Jurkat, Clone E6-1 (cell line): ENCODE data around the gene AMN.
"Not testable (repeated sequence)": the region's sequence is repeated elsewhere in the genome, so short reads cannot be mapped to it uniquely, and the experiment has no call there.

Experiments used
- DNase-seq: peaks from one replicate; pipeline ENCODE4 v3.0.0-alpha.2; 2011; ENCODE audit warnings: low read depth, low spot score
- H3K4me3 ChIP-seq: 2 replicates; pipeline ENCODE4 v1.5.1; 2011; ENCODE audit warnings: mild to moderate bottlenecking, low read length, control low read depth, moderate library complexity

AMN gene

DNA sequence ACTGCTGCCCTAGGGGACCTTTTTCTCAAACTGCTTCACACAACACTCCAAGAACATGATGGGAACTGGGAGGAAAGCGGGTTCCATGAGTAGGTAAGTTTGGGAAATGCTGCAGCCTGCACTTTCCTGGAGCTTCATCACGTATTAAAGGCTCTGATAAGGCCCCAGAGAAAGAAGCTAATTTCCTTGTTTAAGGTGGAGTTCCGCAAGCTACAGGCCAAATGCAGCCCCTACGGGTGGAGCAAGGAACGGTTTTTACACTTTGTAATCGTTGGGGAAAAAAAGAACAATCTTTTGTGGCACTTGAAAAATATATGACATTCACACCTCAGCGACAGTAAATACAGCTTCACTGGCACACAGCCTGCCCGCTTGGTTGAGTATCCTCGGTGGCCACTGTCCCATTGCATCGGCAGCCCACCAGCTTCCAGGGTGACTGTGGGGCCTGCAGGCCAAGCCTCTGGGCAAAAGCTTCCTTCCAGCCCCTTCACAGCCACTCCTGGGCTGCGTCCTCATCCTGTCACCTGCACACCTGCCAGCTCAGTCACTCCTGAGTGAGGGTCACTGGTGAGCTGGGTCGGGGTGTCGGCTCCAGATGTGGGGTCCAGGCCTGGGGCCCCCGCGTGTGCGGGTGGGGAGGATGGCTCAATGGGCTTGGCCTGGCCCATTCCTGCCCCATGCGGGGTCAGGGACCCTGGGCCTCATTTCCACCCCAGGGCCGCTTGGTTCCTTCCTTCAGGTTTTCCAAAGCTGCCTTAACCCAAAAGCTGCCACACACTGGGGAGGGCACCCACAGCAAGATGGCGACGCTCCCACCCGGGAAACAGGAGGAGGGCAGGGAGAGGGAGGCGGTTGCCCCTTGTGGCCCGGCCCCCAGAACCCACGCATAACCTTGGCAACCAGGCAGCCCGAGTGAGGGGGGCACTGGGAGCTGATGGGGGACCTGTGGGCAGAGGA lies 2.4 kb downstream of the AMN start:
- H3K4me3 ChIP-seq = no peak overlapping the region
- DNase-seq = no peak

GRCh38 chr14:102925646-102926045 lies 3.2 kb downstream of the AMN start:
- DNase-seq = no peak
- no peak overlapping the region for H3K4me3 ChIP-seq

DNA sequence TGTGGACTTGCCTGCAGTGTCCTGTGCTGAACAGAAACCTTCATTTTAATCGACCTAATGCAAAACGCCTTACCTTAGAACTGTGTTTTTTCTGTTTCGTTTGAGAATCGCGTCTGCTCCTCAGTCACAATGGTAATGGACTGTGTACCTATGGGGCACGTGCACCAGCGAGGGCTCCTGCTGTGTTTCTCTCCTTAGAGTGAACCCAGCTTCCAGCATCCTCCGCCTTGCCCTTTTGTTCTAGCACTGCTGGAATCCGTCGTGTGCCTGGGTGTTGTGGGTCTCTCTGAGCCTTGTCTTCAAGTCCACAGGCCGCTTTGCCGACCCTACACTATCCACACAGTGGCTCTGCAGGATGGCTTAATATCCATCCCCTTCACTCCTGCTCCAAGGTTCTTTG lies 3.6 kb downstream of the AMN start:
- DNase-seq = no peak
- H3K4me3 ChIP-seq = no peak overlapping the region

GRCh38 chr14:102926840-102927239 lies 4.4 kb downstream of the AMN start:
- DNase-seq = not testable (repeated sequence)

DNA sequence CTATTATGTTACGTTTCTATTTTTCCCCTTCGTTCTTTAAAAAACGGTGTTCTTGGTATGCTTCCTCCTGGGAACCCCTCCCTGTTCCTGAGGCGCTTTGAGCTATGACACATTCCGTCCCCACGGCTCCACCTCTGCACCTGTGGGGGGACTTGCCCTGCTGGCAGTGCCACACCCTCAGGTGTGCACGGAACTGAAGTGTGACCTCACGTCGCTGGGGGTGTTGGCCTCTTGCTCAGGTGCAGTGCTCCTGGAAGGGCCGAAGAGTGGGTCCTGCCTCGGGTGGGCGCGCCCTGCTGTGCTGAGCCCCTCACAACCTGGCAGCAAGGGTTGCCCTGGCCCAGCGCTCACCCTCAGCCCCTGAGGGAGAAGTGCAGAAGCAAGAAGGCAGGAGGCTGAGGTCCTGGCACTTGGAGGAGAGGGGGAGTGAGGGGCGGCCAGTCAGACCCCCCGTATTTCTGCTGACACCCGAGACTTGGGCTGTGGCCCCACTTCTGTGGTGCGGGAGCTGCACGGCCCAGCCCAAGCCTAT lies 4.9 kb downstream of the AMN start:
- no peak for DNase-seq
- H3K4me3 ChIP-seq = no peak overlapping the region

More at GRCh38 chr14:102926840-102927239, 4.4 kb downstream of the AMN start:
- not testable (repeated sequence) for H3K4me3 ChIP-seq

DNA sequence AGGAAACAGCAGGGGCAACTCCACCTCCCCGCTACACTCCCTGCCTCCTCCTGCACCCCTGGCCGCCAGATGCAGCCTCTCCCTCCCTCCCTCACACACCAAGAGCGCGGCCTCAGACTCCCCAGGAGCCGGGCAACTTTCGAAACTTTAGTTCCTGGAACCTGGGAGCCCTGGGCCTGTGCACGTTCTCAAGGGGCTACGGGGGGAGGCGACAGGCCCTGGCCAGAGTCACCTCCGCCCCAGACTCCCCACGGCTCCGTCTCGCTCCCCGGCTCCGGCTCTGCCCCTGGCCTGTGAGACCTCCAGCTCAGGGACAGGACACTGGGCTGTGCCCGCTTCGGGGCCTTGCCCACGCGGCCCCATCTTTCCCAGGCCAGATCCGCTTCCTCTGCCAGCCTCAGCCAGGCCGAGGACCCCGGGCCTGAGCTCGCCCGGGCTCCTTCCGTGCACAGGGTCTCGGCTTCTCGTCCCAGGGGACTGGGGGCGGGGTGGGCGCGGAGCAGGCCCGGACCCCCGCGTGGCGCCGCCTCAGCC lies 5.5 kb downstream of the AMN start:
- no peak for DNase-seq
- H3K4me3 ChIP-seq = peak overlapping the region; percentile 54

DNA sequence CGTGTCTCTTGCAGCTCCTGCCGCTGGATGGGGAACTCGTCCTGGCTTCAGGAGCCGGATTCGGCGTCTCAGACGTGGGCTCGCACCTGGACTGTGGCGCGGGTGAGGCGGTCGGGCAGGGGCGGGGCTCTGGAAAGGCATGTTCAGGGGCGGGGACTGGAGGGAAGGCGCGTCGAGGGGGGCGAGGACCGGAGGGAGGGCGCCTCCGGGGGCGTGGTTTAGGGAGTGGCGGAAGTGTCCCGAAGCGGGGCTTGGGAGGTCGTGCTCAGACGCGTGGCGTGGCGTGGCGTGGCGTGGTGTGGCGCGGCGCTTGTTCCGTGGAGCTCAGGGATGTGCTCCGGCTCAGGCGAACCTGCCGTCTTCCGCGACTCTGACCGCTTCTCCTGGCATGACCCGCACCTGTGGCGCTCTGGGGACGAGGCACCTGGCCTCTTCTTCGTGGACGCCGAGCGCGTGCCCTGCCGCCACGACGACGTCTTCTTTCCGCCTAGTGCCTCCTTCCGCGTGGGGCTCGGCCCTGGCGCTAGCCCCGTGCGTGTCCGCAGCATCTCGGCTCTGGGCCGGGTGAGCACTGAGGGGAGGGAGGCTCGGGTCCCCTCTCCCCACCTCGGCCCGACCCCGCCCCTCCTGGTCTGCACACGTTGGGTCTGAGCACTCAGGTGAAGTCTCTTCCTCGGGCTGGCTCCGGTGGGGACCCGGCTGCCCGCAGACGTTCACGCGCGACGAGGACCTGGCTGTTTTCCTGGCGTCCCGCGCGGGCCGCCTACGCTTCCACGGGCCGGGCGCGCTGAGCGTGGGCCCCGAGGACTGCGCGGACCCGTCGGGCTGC lies 6.2 kb downstream of the AMN start:
- peak; percentile 76 for DNase-seq

DNA sequence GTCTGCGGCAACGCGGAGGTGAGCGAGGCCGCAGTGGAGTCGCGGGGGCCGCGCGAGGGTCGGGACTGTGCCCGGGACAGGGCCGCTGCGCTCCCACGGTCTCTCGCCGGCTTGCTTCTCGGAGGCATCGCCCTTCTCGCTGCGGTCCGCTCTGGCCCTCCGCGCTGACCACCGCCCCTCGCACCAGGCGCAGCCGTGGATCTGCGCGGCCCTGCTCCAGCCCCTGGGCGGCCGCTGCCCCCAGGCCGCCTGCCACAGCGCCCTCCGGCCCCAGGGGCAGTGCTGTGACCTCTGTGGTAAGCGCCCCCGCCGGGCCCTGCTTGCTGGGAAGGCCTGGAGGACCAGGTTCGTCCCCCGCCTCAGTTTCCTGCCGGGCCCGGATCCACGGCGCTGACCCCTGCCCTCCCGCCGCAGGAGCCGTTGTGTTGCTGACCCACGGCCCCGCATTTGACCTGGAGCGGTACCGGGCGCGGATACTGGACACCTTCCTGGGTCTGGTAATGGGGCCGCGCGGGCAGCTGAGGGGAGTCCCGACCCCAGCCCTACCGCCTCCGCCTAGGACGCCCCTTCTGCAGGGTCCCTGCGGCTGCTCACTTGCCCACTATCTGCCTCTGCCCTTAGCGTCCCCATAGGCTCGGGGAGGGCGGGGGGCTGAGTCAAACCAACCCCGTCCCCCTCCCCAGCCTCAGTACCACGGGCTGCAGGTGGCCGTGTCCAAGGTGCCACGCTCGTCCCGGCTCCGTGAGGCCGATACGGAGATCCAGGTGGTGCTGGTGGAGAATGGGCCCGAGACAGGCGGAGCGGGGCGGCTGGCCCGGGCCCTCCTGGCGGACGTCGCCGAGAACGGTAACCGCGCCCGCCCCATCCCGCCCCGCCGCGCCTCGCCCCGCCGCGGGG lies 7.0 kb downstream of the AMN start:
- no peak overlapping the region for H3K4me3 ChIP-seq
- no peak for DNase-seq

More for the DNA sequence above, 6.2 kb downstream of the AMN start:
- peak overlapping the region; percentile 54 for H3K4me3 ChIP-seq

- no peak overlapping the region for H3K4me3 ChIP-seq
- DNase-seq = no peak
Measured at GRCh38 chr14:102930138-102930752, 7.8 kb downstream of the AMN start.

- no peak overlapping the region for H3K4me3 ChIP-seq
- no peak for DNase-seq
Measured at GRCh38 chr14:102930753-102931579, 8.5 kb downstream of the AMN start.

GRCh38 chr14:102931580-102932285 lies 9.3 kb downstream of the AMN start:
- no peak for DNase-seq
- no peak overlapping the region for H3K4me3 ChIP-seq

GRCh38 chr14:102932484-102933248 lies 10.2 kb downstream of the AMN start:
- DNase-seq = no peak
- H3K4me3 ChIP-seq = no peak overlapping the region

DNA sequence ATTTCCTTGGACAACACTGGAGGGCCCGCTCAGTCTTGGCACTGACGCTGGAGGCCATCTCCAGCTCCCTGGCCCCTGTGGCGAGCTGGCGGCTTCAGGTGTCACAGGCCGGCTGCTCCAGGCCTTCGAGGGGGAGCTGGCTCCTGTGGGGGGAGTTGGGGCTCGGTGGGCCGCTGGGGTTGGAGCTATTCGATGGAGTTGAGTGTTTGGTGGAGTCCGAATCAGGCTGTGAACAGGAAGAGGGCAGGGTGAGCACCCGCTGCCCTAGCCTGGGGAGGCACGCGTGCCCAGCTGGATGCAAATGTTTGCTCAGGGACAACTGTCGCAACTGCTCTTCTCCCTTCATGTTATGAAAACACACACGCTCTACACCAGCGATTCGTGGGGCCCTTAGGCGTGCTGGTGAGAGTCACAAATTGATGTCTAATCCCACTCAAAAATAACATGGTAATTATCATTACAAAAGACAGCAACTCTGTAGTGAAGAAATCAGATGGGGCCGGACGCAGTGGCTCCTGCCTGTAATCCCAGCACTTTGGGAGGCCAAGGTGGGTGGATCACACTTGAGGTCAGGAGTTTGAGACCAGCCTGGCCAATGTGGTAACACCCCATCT lies 11.3 kb downstream of the AMN start:
- no peak for DNase-seq
- no peak overlapping the region for H3K4me3 ChIP-seq

GRCh38 chr14:102935756-102936155 lies 13.3 kb downstream of the AMN start:
- no peak for DNase-seq
- H3K4me3 ChIP-seq = no peak overlapping the region

GRCh38 chr14:102937331-102938175 lies 15.1 kb downstream of the AMN start:
- DNase-seq = no peak
- H3K4me3 ChIP-seq = no peak overlapping the region
